SIG-M5 (cell line): ENCODE measurements around the gene RPS2.
"Not testable (repeated sequence)": the region's sequence is repeated elsewhere in the genome, so short reads cannot be mapped to it uniquely, and the experiment has no call there.

ENCODE experiments used
- DNase-seq: peaks from one replicate; lab custom pipeline; 2025; lab: John Stamatoyannopoulos, UW

Gene RPS2

DNA sequence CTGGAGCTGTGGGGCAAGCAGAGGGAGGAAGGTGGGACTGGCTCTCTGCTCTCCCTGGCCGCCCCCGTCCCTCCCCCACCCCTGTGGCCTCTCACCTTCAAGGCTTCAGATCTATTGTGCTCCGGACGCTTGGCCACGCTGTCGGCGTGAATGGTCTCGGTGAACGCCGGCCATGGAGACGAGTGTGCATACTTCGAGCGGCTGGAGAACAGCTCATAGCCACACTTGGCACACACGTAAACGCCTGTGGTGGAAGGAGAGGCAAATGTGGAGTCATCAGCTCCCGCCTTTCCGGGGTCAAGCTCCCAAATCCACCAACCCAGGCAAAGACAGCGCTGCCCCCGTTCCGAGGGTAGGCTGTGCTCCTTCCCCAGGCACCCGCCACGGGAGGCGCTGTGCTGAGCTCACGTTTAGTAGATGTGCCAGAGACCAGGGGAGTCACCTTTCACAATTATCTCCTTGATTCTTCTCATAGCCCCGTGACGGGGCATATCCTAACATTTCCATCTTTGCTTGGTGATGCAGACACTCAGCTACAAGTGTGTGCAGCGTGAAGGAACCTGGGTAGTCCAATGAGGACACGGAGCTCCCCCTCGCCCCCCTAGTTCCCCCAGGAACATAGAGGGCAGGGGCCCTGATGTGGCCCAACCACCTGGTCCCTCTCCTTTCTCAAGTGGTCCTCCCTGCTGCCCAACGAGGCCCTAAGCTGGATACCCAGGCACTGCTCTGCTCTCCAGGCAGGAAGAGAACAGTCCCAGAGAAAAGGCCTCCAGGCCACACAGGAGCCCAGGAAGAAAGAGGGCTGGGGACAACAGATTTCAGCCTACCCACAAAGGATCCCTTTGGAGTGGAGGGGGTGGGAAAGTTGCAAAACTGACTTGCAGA, 23.2 kb downstream of the RPS2 start:
- DNase-seq, result no peak

DNA sequence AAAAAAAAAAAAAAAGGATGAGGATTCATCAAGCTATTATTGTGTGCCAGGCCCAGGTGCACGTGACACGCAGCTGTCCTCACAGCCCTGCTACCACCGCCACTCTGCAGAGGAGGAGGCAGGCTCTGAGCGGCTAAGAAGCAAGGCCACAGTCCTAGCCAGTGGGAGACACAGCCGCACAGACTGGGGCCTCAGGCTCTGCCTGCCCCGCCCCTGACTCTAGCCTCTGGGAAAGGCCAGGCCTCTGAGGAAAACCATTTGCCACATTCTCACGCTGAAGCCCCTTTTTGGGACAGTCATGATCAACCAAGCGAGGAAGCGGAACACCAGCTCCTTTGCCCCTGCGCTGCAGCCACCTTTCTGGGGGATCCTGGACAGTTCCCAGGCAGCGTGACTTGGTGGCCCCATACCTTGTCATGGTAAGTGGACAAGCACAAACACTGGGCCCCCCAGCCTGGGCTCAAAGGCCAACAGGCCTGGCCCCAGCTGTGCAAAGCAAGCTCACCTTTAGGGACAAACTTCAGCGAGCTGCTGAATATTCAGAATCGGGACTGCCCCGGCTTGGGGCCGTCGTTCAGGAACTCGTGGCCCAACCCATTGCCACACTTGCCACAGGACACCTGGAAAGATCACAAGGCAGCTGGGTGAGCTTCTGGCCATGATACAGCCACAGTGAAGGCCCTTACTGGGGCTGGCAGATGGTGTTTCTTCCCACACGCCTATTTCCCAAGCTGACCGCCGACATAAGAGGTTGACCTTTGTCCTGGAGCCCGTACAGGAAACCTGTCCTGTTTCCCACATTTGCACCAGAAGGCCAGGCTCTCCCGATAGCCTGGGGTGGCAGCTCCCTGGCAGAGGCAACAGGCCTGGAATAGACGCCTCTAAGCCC, 24.1 kb downstream of the RPS2 start:
- no peak for DNase-seq

DNA sequence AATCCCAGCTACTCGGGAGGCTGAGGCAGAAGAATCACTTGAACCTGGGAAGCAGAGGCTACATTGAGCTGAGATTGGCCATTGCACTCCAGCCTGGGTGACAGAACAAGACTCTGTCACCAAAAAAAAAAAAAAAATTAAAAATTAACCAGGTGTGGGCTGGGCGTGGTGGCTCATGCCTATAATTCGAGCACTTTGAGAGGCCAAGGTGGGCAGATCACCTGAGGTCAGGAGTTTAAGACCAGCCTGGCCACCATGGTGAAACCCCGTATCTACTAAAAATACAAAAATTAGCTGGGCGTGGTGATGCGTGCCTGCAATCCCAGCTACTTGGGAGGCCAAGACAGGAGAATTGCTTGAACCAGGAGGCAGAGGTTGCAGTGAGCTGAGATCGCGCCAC, 24.8 kb downstream of the RPS2 start:
- DNase-seq, result not testable (repeated sequence)

DNA sequence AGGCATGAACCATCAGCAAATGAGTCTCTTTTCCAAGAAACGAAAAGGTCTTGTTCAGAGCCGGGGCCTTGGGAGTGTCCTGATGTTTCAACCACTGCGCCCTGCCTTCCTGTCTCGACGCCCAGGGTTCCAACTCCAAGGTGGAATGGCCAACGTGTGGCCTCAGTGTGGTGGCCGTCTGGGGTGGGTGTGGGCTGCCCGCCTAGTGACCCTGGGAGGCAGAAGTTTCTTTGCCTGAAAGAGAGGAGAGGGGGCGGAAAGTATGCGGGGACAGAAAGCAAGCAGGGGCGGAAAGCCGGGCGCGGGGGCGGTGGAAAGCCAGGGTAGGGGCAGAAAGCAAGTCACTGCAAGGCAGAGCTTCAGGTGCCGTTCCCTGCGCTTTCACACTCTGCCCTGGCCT, 25.7 kb downstream of the RPS2 start:
- no peak for DNase-seq

DNA sequence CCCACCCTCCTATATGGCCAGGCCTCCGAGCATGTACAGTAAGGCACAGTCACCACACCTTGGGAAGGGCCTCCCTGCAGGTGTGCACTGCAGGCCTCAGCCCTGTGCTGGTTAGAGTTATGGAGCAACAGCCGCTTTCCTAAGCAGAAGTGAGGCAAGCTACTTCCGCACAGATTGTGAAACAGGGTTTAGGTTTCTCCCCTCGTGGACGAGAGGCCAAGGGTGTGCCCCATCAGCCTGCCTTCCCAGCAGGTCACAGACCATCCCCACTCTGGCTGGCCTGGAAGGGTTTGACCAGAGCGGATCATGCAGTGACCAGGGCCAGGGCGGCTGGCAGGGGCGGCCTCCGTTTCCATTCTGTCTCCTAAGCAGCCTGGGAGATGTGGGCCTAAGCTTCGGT, 26.3 kb downstream of the RPS2 start:
- DNase-seq, result peak; percentile 51

DNA sequence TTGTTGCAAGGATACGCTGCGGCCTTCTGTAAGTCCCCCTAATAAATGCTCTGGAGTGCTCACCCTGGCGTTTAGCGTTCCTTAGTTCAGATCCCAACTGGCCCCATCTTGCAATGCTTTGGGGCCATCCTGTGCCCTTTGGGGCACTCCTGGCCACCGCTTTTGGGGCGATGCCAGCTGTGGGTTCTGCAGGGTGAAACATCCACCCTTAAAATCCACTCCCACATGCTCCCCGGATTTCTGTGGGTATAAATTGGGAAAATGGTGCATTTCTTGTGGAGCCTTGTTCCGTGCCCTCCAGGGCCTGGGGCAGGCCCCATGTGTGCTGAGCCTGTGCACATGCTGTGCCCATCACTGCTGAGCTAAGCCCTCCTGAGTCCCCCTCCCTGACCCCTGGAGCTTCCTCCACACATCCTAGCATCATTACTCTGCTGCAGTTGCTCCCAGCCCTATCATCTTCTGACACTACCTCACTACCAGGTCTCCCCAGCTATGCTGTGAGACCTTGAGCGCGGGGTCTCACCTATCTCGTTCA, 27.6 kb downstream of the RPS2 start:
- DNase-seq, result no peak

DNA sequence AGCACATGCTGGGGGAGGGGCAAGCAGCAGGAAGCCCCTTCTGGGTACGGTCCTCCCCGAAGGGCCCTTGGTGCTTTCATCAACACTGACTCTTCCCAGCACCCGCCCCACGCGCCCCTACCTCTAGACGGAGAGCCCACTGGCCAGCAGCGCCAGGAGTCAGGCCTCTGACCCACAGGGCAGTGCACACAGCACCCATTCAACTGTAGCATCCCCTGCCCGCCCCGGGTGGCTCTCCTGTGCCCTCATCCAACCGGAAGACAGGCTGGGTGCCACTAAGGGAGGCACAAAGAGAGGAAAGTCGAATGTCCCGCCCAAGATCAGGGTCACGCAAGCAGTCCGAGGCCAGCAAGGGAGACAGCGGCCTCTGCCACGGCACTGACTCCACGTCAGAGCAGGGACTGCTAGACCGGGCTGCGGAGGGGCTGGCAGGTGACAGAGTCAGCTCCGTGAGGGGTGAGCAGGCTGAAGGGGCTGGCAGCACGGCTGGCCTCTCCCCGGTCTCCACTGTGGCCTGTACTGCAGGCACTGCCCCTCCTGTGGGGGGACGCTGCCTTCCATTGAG, 31.4 kb downstream of the RPS2 start:
- no peak for DNase-seq

DNA sequence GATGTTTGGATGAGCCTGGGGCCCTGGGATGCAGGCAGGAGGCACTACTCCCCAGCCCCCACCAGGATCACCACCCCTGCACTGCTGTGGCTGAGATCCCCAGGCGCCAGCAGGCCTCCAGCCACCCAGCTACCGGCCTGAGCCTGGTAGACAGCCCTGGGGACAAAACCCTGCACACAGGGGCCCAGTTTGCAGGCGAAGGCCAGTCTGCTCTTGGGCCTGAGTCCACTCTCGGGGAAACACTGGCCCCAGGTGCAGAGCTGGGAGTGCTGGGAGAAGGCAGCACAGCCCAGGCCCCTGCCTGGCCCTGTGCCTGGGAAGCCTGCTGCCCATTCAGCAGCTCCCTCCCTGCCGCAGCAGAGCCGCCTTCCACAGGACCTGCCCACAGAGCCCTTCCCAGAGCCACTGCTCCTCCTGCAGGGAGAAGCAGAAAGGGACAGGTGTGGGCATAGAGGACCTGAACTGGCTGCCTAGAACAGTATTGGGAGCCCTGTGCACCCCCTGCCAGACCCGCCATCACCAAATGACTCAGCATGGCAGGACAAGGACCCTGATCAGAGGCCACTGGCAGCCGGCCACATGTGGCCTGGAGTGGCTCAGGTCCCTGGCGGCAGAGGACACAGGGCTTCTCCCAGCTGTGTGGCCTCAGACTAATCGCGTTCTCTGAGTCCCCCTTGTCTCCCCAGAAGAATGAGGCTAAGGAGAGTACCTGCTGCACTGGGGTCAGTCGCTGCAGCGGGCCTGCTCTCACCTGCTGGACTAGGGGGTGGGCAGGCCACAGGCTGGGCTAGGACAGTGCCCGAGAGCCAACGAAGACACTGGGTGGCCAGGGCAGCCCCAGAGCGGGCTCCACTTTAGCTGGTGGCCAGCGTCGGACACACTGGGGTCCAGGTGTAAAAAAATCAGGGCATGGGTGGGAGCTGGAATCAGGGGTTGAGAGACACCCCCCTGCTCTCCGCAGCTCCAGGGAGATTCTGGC, 32.3 kb downstream of the RPS2 start:
- DNase-seq, result no peak

DNA sequence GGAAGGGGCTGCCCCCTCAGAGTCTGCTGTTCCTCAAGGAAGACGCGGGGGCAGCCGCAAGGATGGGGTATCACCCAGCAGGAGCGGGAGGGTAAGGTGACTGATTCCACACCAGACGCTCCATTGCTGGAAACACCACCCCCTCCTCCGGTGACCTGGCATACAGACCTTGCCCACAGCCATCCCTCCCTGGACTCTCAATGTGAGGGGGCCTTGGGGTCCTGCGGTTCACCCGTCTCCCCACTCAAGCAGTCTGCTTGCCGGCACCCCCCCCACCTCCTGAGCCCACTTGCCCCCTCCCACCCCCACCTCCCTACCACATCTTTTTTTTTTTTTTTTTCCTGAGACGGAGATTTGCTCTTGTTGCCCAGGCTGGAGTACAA, 34.3 kb downstream of the RPS2 start:
- no peak for DNase-seq

DNA sequence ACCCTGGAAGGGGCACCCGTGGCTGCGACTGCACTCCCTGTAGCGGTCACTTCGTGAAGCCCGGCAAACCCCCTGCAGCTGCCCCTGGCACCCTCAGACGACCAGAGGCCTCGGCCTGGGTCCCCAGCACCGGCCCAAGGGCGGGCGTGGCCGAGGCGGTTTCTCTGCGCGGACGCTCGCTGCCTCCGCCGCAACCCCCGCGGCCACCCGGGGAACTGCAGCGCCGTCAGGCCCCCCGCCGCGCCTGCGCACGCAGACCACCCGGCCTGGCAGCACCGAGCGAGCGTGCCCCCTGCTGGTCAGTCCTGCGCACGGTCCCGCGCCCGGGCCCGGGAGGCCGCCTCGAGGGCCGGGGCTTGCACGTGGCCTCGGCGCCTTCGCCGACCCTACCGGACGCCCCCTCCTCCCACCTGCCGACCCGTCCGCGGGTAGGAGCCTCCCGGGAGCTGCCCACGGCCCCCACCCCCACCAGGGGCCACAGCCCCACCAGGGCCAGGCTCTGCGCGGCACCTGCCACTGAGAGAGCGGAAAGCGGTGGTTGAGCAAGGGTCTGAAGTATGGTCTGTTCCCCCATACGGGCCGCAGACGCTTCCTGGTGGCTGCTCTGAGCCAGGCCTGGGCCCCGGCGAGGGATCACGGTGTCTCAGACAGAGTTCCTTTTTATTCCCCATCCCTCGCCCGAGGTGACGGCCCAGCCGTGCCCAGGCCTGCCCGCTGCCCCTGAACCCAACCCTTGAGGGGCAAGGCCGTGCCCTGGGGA, 34.9 kb downstream of the RPS2 start:
- no peak for DNase-seq

DNA sequence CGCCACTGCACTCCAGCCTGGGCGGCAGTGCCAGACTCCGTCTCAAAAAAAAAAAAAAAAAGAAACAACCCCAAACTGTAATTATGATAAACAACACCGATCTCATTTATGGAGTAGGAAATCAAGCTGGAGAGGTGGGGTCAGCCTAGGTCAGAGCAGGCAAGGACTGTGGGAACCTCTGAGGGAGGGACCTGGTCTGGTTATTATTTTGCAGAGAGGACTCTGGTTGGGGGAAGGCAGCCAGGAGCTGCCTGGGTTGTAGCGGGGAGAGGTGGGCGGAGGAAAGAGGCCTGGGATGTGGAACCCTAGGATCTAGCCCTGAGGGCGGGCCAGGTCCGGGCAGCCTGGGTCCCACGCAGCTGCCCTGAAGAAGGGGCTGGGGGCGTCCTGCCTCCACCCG, 35.5 kb downstream of the RPS2 start:
- no peak for DNase-seq

DNA sequence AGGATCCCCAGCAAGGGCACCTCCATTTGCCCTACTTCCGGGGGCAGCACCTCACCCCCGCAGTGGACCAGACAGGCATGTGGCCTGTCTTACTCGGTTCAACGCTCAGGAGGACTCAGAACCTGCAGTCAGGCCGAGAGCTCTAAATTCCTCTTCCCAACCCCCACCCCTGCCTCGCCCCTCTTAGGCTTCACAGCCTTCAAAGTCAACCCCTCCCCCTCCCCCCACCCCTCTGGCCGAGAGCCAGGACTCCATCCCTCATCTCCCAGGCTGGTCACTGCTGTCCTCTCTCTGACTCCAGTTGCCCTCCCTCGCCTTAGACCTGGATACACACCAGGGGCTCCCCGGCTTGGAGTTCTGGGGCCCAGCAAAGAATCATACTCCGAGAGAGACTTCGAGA, 38.4 kb downstream of the RPS2 start:
- no peak for DNase-seq

DNA sequence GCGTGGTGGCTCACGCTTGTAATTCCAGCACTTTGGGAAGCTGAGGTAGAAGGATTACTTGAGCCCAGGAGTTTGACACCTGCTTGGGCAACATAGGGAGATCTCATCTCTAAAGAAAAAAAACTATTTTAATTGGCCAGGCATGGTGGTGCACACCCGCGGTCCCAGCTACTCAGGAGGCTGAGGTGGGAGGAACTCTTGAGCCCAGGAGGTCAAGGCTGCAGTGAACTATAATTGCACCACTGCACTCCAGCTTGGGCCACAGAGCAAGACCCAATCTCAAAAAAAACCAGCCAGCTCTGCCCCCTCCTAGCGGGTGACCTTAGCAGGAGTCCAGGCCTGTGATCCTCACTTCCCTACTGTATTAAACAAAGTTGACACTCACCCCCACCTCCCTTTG, 40.5 kb downstream of the RPS2 start:
- no peak for DNase-seq

DNA sequence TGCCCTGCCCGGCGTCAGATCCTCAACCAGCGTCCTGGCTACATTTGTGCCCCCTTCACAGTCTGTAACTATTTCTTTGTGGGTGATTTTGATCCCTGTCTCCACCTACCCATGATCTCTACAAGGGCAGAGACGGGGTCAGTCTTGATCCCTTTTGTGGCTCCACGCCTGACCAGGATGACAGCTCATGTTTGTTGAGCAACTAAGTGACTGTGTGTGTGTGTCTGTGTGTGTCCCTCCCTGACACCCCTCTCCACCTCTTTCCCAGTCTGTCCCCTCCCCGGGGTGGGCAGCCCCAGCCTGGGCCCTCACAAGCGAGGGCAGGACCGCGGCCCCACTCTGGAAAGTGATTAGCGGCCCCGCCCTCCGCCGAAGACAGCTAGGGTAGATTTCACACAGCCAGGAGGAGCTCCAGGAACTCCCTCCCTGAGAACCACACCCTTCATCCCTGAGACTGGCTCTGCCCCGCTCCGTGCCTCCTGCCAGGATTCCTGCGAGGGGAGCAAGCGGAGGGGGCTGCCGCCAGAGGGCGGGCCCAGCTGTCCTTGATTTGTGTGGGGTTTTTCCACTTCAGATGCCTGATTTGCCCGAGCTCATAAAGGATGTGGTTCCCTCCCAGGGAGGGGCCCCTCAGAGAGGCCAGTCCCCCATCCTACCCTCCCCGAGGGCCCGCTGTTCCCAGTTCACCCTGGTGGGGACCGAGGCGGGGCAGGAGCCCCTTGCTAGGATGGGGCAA, 41.2 kb downstream of the RPS2 start:
- DNase-seq, result no peak

DNA sequence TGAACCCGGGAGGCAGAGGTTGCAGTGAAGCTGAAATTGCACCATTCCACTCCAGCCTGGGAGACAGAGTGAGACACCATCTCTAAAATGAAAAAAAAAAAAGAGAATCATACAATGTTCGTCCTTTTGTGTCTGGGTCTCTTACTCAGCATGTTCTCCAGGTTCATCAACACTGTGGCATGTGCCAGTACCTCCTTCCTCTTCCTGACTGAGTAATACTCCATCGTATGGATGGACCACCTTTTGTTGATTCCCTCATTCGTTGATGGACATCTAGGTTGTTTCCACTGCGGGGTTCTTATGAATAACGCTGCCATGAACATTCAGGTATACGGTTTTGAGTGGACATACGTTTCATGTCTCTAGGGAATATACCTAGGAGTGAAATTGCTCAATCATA, 42.3 kb downstream of the RPS2 start:
- DNase-seq, result no peak

DNA sequence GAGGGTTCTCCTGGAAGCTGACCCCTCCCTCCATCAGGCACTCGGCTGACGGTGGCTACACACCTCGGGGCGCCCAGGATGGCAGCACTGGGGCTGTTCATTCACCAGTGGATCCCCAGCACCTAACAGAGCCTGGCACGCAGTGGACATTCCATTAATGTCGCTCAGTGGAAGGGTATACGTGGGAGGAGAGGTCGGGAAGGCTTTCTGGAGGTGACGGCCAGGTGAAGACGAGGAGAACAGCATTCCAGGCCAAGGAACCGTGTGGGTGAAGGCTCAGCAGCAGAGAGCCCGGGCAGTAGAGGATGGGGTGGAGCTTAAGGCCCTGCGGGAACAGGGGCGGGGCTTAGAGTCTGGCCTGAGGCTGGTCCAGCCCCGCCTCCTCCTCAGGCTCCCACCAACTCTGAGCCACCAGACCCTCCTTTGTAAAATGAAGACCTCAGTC, 43.9 kb downstream of the RPS2 start:
- DNase-seq, result no peak

DNA sequence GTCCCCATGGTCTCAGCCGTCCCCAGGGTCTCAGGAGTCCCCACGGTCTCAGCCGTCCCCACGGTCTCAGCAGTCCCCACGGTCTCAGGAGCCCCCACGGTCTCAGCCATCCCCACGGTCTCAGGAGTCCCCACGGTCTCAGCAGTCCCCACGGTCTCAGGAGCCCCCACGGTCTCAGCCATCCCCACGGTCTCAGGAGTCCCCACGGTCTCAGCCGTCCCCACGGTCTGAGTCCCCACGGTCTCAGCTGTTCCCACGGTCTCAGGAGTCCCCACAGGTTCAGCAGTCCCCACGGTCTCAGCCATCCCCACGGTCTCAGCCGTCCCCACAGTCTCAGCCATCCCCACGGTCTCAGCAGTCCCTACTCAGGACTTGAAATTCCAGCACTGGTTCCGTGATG, 44.5 kb downstream of the RPS2 start:
- DNase-seq, result not testable (repeated sequence)

DNA sequence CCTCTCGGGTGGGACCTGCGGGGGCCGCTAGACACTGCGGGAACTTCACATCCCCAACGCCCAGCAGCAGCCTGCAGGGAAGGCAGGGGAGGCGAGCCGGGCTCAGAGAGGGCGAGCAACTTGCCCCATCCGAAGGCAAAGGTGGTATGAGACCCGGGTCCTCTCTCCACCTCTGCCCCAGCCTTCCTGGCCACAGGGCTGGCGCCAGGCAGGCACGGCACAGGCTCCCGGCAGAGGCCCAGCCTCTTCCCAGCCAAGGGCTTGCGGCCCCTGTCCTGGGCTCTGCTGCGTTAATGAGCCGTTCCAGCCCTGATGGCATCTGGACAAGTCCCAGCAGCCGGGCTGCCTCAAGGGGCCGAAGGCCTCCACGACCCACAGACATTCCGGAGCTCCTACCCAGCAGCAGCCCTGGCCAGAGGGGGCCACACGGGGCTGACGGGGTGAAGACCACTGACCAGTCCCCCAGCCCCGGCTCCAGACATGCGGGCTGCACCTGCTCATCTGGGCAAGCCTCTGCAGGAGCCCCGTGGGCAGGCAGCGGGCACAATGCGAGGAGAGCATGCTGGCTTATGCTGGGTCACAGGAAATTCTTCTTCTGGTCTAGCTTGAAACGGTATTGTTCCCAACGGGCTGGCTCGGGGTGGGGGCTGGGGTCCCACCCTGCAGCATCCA, 45.2 kb downstream of the RPS2 start:
- DNase-seq, result no peak
